PFSK-1 (cell line): Measurements from ENCODE around the gene TTLL4.

Experiments
- FOXP2 ChIP-seq: optimal IDR thresholded peaks from 2 replicates; pipeline ENCODE3; 2011; ENCODE audit warnings: borderline replicate concordance, control low read depth, inconsistent platforms; ENCODE audit not compliant: insufficient read depth; ENCODE audit errors: extremely low read length, extremely low read depth
- POLR2AphosphoS5 ChIP-seq: IDR thresholded peaks from 2 replicates; pipeline ENCODE4 v1.6.1; 2012; ENCODE audit warnings: low read depth, mild to moderate bottlenecking, control low read depth, low read length, moderate library complexity
- REST ChIP-seq, 2 experiments: IDR thresholded peaks; 2 replicates each; pipeline versions ENCODE4 v1.6.1 to v1.8.0; 2011 to 2012; ENCODE audit warnings: low read depth in 2 of 2, low read length in 2 of 2, control low read depth in 1 of 2, inconsistent platforms in 1 of 2, mild to moderate bottlenecking in 1 of 2, moderate library complexity in 1 of 2; ENCODE audit not compliant: insufficient read depth in 1 of 2
- SIN3A ChIP-seq: IDR thresholded peaks from 2 replicates; pipeline ENCODE4 v1.6.1; 2012; ENCODE audit warnings: mild to moderate bottlenecking, low read length, moderate library complexity, borderline replicate concordance; ENCODE audit not compliant: insufficient read depth
- TAF1 ChIP-seq: IDR thresholded peaks from 2 replicates; pipeline ENCODE4 v1.6.1; 2012; ENCODE audit warnings: low read length, control low read depth, borderline replicate concordance; ENCODE audit not compliant: insufficient read depth

The TTLL4 gene

GRCh38 chr2:218756599-218757377 lies 46.2 kb downstream of the TTLL4 start:
- TF ChIP-seq SIN3A (no peak), POLR2AphosphoS5 (no peak), TAF1 (no peak)

- TF ChIP-seq REST (IDR thresholded peaks at IDR 0.05; ENCODE audit: insufficient read depth in 1 of 2, low read depth in 2 of 2, low read length in 2 of 2) (no peak), FOXP2 (no peak), SIN3A (no peak), TAF1 (no peak), POLR2AphosphoS5 (no peak)
Measured at GRCh38 chr2:218761795-218762194, 51.2 kb downstream of the TTLL4 start.

- TF ChIP-seq POLR2AphosphoS5 (no peak), FOXP2 (no peak), TAF1 (no peak), REST (IDR thresholded peaks at IDR 0.05; ENCODE audit: insufficient read depth in 1 of 2, low read depth in 2 of 2, low read length in 2 of 2) (no peak), SIN3A (no peak)
Measured at GRCh38 chr2:218773881-218774280, 63.2 kb downstream of the TTLL4 start.

DNA sequence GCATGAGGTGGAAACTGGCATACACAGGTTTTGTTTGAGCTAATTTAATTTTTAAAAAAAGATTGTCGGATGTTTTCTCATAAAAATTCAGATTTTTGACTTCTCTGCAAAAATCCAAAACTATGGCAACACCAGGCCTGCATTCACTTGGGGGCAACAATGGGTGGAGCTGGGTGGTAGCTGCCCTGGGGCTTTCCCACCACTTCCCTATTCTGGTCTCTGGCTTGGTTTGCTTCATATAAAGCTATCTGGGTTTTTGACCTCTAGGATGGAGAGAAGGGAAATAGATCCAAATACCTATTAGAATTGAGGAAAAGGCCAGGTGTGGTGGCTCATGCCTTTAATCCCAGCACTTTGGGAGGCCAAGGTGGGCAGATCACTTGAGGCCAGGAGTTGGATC lies 65.9 kb downstream of the TTLL4 start:
- no peak for TF ChIP-seq REST (IDR thresholded peaks at IDR 0.05; ENCODE audit: insufficient read depth in 1 of 2, low read depth in 2 of 2, low read length in 2 of 2)
- no peak for TF ChIP-seq POLR2AphosphoS5
- TF ChIP-seq SIN3A = no peak
- no peak for TF ChIP-seq FOXP2
- no peak for TF ChIP-seq TAF1

- no peak for TF ChIP-seq TAF1
- TF ChIP-seq SIN3A = no peak
- TF ChIP-seq FOXP2 = no peak
- TF ChIP-seq POLR2AphosphoS5 = no peak
- no peak for TF ChIP-seq REST (IDR thresholded peaks at IDR 0.05; ENCODE audit: insufficient read depth in 1 of 2, low read depth in 2 of 2, low read length in 2 of 2)
Measured at GRCh38 chr2:218777276-218777990, 66.8 kb downstream of the TTLL4 start.
